IMR-90 (cell line): ENCODE measurements around the gene CYSRT1. TPM values are rescaled to one million over a fixed set of nuclear protein-coding genes. Genes with fewer than 3 reads are reported as not detected.

Experiments
- ATAC-seq: fragments of 200-7000 bp; cut with Tn5 transposase; 2 replicates; pipeline ENCODE4 v1.9.1; 2020; ENCODE audit warnings: low read depth, mild to moderate bottlenecking, moderate library complexity
- BruUV-seq: library from RNA; stranded (reverse); fragments of 400-500 nt; replicated peaks from 2 replicates; lab custom pipeline; 2021; lab: Mats Ljungman, UMichigan
- CTCF ChIA-PET: fragments of 300-600 bp; formaldehyde crosslinking; extraction: SDS; loops from one replicate; lab custom pipeline; 2021; ENCODE audit warnings: antibody characterized with exemption; lab: Yijun Ruan, JAX
- POLR2A ChIA-PET: fragments of 300-600 bp; sonication (Branson Sonifier 250); formaldehyde crosslinking; loops from one replicate; lab custom pipeline; 2022; ENCODE audit warnings: antibody characterized with exemption; ENCODE audit not compliant: unreplicated experiment; lab: Charles Lee
- DNase-seq: peaks from one replicate; pipeline ENCODE4 v3.0.0; 2013
- H2AFZ ChIP-seq: replicated peaks from 2 replicates; pipeline ENCODE3; 2013; ENCODE audit warnings: low read length, mild to moderate bottlenecking; ENCODE audit not compliant: poor library complexity
- H2AK5ac ChIP-seq: 2 replicates; pipeline ENCODE4 v1.6.1; 2013; ENCODE audit warnings: low read depth, low read length, inconsistent platforms
- H2AK9ac ChIP-seq: replicated peaks from 2 replicates; pipeline ENCODE3; 2013; ENCODE audit warnings: mild to moderate bottlenecking, low read depth, low read length, moderate library complexity; ENCODE audit not compliant: poor library complexity
- H2BK120ac ChIP-seq: 2 replicates; pipeline ENCODE4 v1.6.1; 2013; ENCODE audit warnings: low read depth, low read length, inconsistent platforms
- H2BK15ac ChIP-seq: 3 replicates; pipeline ENCODE4 v1.6.1; 2013; ENCODE audit warnings: low read depth, low read length, inconsistent platforms
- H2BK20ac ChIP-seq: 2 replicates; pipeline ENCODE4 v1.6.1; 2013; ENCODE audit warnings: low read depth, mild to moderate bottlenecking, inconsistent platforms, low read length, moderate library complexity
- H2BK5ac ChIP-seq: 2 replicates; pipeline ENCODE4 v1.6.1; 2013; ENCODE audit warnings: mild to moderate bottlenecking, low read depth, low read length, inconsistent platforms; ENCODE audit not compliant: poor library complexity, severe bottlenecking
- H3K14ac ChIP-seq: replicated peaks from 2 replicates; pipeline ENCODE4 v1.6.1; 2013; ENCODE audit warnings: low read depth, low read length, inconsistent platforms
- H3K18ac ChIP-seq: 2 replicates; pipeline ENCODE4 v1.6.1; 2013; ENCODE audit warnings: low read depth, low read length, control low read depth
- H3K23ac ChIP-seq: 2 replicates; pipeline ENCODE4 v1.6.1; 2013; ENCODE audit warnings: low read depth, low read length, inconsistent platforms
- H3K27ac ChIP-seq: 2 replicates; pipeline ENCODE4 v1.5.1; 2013; ENCODE audit warnings: mild to moderate bottlenecking, control low read depth, low read length; ENCODE audit not compliant: insufficient read depth
- H3K27me3 ChIP-seq: 2 replicates; pipeline ENCODE4 v1.6.1; 2013; ENCODE audit warnings: low read length; ENCODE audit not compliant: control insufficient read depth, insufficient read depth
- H3K36me3 ChIP-seq: 2 replicates; pipeline ENCODE4 v1.6.1; 2013; ENCODE audit warnings: low read length, mixed read lengths; ENCODE audit not compliant: control insufficient read depth, insufficient read depth
- H3K4ac ChIP-seq: 2 replicates; pipeline ENCODE4 v1.6.1; 2013; ENCODE audit warnings: low read depth, low read length, inconsistent platforms
- H3K4me1 ChIP-seq: 2 replicates; pipeline ENCODE4 v1.6.1; 2013; ENCODE audit warnings: low read length, mixed read lengths; ENCODE audit not compliant: control insufficient read depth, insufficient read depth
- H3K4me2 ChIP-seq: 2 replicates; pipeline ENCODE4 v1.6.1; 2013; ENCODE audit warnings: low read depth, mild to moderate bottlenecking, control low read depth, low read length, moderate library complexity
- H3K4me3 ChIP-seq: 2 replicates; pipeline ENCODE4 v1.5.1; 2013; ENCODE audit warnings: low read depth, mild to moderate bottlenecking, control low read depth, low read length, moderate library complexity; ENCODE audit not compliant: insufficient read depth
- H3K56ac ChIP-seq: 2 replicates; pipeline ENCODE4 v1.6.1; 2013; ENCODE audit warnings: low read length, inconsistent platforms; ENCODE audit not compliant: insufficient read depth; ENCODE audit errors: extremely low read depth
- H3K79me1 ChIP-seq, 2 experiments: 2 replicates each; pipeline ENCODE4 v1.6.1; 2013; ENCODE audit warnings: low read length in 2 of 2, inconsistent platforms in 1 of 2, low read depth in 1 of 2
- H3K9ac ChIP-seq: 2 replicates; pipeline ENCODE4 v1.6.1; 2013; ENCODE audit warnings: low read depth, low read length, control low read depth
- H3K9me1 ChIP-seq: 2 replicates; pipeline ENCODE4 v1.6.1; 2013; ENCODE audit warnings: low read length, inconsistent platforms; ENCODE audit not compliant: insufficient read depth
- H3K9me3 ChIP-seq: 2 replicates; pipeline ENCODE4 v1.6.1; 2013; ENCODE audit warnings: low read length; ENCODE audit not compliant: control insufficient read depth, insufficient read depth
- H4K20me1 ChIP-seq: 2 replicates; pipeline ENCODE4 v1.6.1; 2013; ENCODE audit warnings: low read length, inconsistent platforms; ENCODE audit not compliant: insufficient read depth
- H4K5ac ChIP-seq: 2 replicates; pipeline ENCODE4 v1.6.1; 2013; ENCODE audit warnings: mild to moderate bottlenecking, low read depth, low read length, control low read depth
- H4K8ac ChIP-seq, 2 experiments: 2 replicates each; pipeline ENCODE4 v1.6.1; 2013; ENCODE audit warnings: low read depth in 2 of 2, low read length in 2 of 2, control low read depth in 1 of 2, inconsistent platforms in 1 of 2
- H4K91ac ChIP-seq: 2 replicates; pipeline ENCODE4 v1.6.1; 2013; ENCODE audit warnings: low read depth, low read length, inconsistent platforms; ENCODE audit not compliant: insufficient read depth
- CEBPB ChIP-seq: IDR thresholded peaks from 2 replicates; pipeline ENCODE4 v1.6.1; 2012; ENCODE audit warnings: low read depth, low read length, improper control_type of control experiment
- CHD1 ChIP-seq: IDR thresholded peaks from 2 replicates; pipeline ENCODE4 v1.6.1; 2012; ENCODE audit warnings: low read depth, low read length, improper control_type of control experiment
- FOS ChIP-seq: fragments of 150-350 bp; IDR thresholded peaks from 2 replicates; pipeline ENCODE4 v1.6.1; 2016; ENCODE audit warnings: low read depth, low read length
- MAZ ChIP-seq: IDR thresholded peaks from 2 replicates; pipeline ENCODE4 v1.6.1; 2012; ENCODE audit warnings: low read depth, mild to moderate bottlenecking, low read length, improper control_type of control experiment, moderate library complexity, borderline replicate concordance
- MXI1 ChIP-seq: IDR thresholded peaks from 2 replicates; pipeline ENCODE4 v1.6.1; 2012; ENCODE audit warnings: low read depth, mild to moderate bottlenecking, low read length, moderate library complexity, borderline replicate concordance
- NFE2L2 ChIP-seq: fragments of 150-350 bp; IDR thresholded peaks from 2 replicates; pipeline ENCODE4 v1.6.1; 2016; ENCODE audit warnings: low read depth, mild to moderate bottlenecking, low read length
- RAD21 ChIP-seq: IDR thresholded peaks from 2 replicates; pipeline ENCODE4 v1.6.1; 2012; ENCODE audit warnings: low read length, improper control_type of control experiment
- RCOR1 ChIP-seq: IDR thresholded peaks from 2 replicates; pipeline ENCODE4 v1.6.1; 2012; ENCODE audit warnings: mild to moderate bottlenecking, low read length, improper control_type of control experiment; ENCODE audit not compliant: insufficient replicate concordance
- RFX5 ChIP-seq: IDR thresholded peaks from 2 replicates; pipeline ENCODE4 v1.8.0; 2012; ENCODE audit warnings: low read depth, mild to moderate bottlenecking, low read length, moderate library complexity
- SMC3 ChIP-seq: fragments of 150-350 bp; IDR thresholded peaks from 2 replicates; pipeline ENCODE4 v1.6.1; 2016; ENCODE audit warnings: low read depth, mild to moderate bottlenecking, antibody characterized with exemption, low read length, moderate library complexity
- WGBS, 2 experiments: methylation state at CpG; one replicate each; pipeline versions ENCODE4 v1.1.5 to v1.1.7; 2013; ENCODE audit warnings: missing lambda C conversion rate in 2 of 2; ENCODE audit not compliant: insufficient read length in 1 of 2; ENCODE audit errors: extremely low coverage in 2 of 2; 5-methylcytosine and 5-hydroxymethylcytosine counted together
- dilution Hi-C: fragments of 300-500 bp; cut with HindIII; formaldehyde crosslinking; loops from one replicate; pipeline ENCODE4 v1.14.3; 2018; ENCODE audit warnings: low sequenced_read_pairs; ENCODE audit not compliant: unreplicated experiment
- in situ Hi-C: fragments of 300-500 bp; cut with MboI; formaldehyde crosslinking; loops from 3 replicates; pipeline ENCODE4 v1.14.3; 2019; ENCODE audit warnings: low sequenced_read_pairs, inconsistent platforms, mixed read lengths
- intact Hi-C: fragments of 100-400 bp; cut with micrococcal nuclease; formaldehyde crosslinking; loops from 2 replicates; pipeline ENCODE4 v1.10.0; 2022
- polyA plus RNA-seq, 3 experiments: library from polyadenylated mRNA; depleted of rRNA; stranded (reverse); fragments of >200 nt; gene quantifications; 2 replicates each; pipeline ENCODE4 v1.2.3, GENCODE V29; 2012; ENCODE audit warnings: low replicate concordance in 1 of 3
- total RNA-seq: library from RNA; depleted of rRNA; stranded (reverse); fragments of >200 nt; gene quantifications from 2 replicates; pipeline ENCODE4 v1.2.3, GENCODE V29; 2012
- TF ChIP-seq, protein P1 (sequence below): fragments of 150-350 bp; IDR thresholded peaks from 2 replicates; pipeline ENCODE4 v1.6.1; 2017; ENCODE audit warnings: mild to moderate bottlenecking, antibody characterized with exemption, low read length, low read depth
- TF ChIP-seq, protein P2 (sequence below): conservative IDR thresholded peaks from 2 replicates; pipeline ENCODE4 v1.5.1; 2012; ENCODE audit warnings: mild to moderate bottlenecking, low read depth, low read length, improper control_type of control experiment
- TF ChIP-seq, protein P3 (sequence below): fragments of 150-350 bp; IDR thresholded peaks from 2 replicates; pipeline ENCODE4 v1.6.1; 2016; ENCODE audit warnings: low read depth, mild to moderate bottlenecking, low read length, moderate library complexity, borderline replicate concordance

Gene CYSRT1
- total and polyA plus RNA-seq, 2 of the 4 experiments (the other 2 are of a cell fraction): 0.18 to 0.84 TPM

DNA sequence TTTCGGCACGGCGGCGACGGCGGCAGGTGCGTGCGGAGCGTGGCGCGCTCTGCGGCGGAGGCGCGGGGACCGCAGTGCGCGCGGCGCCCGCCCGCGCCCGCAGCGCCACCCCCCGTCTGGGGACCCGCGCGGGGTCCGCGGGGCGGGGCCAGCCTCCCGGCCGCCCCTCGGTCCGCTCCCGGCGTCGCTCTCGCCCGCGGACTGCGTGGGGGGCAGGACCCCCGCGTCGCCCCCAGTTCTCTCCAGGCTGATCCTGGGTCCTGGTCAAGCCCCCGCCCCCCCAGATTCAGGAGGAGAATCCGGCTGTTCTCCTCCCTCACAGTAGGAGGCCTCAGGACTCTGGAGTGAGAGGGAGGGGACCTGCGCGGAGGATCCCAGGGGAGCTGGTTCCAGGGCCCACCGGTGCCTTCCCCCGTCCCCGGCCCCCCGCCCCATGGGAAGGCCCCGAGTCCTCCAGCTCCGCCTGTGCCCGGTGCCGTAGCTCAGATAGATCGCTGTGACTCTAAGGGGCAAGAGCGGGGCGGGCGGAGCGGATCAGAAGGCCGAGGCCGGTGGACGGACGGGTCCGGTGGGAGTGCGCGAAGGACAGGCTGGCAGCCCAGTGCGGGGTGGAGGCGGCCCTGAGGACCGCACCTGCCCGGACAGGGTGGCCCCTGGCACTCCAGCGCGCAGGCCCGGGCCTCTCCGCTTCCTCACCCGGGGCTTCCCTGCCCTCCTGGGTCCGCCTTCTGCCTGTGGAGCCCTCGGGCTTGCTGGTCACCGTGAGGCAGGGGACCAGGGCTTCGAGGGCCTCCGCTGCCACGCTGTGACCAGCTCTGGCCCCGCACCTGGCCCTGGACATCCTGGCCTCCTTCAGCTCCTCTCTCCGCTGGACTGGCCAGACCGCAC, 2.5 kb upstream of the CYSRT1 start, which contains the start of gene RNF208:
TSS of gene RNF208 (minus strand) at position 51 of the 888 bp plus-strand sequence. CDS start 1,028 bp downstream, outside the sequence.
- Histone ChIP-seq H2BK5ac (no peak within 1 kb of the TSS), H4K91ac (no peak within 1 kb of the TSS; the same call in 1 of the 2 replicates), H3K4me3 (peak within 1 kb of the TSS; percentile 33), H2BK15ac (no peak within 1 kb of the TSS), H3K79me1 (peaks cover 0 to 4% of the 10 kb centered on the region in 2 experiments; a peak in 1 of 4 replicates), H3K4me2 (peak within 1 kb of the TSS; percentile 76), H2BK20ac (no peak within 1 kb of the TSS), H3K23ac (no peak within 1 kb of the TSS; the same call in 1 of the 2 replicates), H4K5ac (peak within 1 kb of the TSS; percentile 53), H3K27me3 (no peaks in the 10 kb centered on the region), H3K56ac (no peak within 1 kb of the TSS), H2AK5ac (peak within 1 kb of the TSS; percentile 74; the same call in 1 of the 2 replicates), H3K9me1 (peaks cover 3% of the 10 kb centered on the region; the same call in 1 of the 2 replicates), H4K8ac (peak within 1 kb of the TSS; percentile 14 to 65; a peak in 3 of 4 replicates), H4K20me1 (no peaks in the 10 kb centered on the region), H2AK9ac (peak within 1 kb of the TSS; percentile 86), H2AFZ (peak within 1 kb of the TSS; percentile 90), H3K27ac (peak within 1 kb of the TSS; percentile 15; the same call in 1 of the 2 replicates), H3K36me3 (no peaks in the 10 kb centered on the region), H2BK120ac (no peak within 1 kb of the TSS), H3K9ac (no peak within 1 kb of the TSS), H3K14ac (no peak within 1 kb of the TSS; the same call in 1 of the 2 replicates), H3K4me1 (peaks cover 19% of the 10 kb centered on the region), H3K4ac (peak within 1 kb of the TSS; percentile 56), H3K18ac (no peak within 1 kb of the TSS), H3K9me3 (no peaks in the 10 kb centered on the region)
- intact Hi-C loops: no loop called here
- in situ Hi-C loops: no loop called here
- BruUV-seq: no TSS peak
- CTCF ChIA-PET: no interaction called here
- no peak for ATAC-seq
- WGBS, 2 experiments: 17% methylated on average over 37 of the region's 88 CpGs; no CpG with 5 or more reads in 1 of the 2 experiments
- dilution Hi-C loops: no loop called here
- no peak for DNase-seq
- POLR2A ChIA-PET: interaction anchor here (1.1 kb wide), 2 partner anchors 16 to 18 kb away, joined by 3 to 6 read pairs; no protein-coding TSS in a partner anchor
- TF ChIP-seq SMC3 (no peak), RFX5 (no peak), FOS (no peak), RCOR1 (no peak), CEBPB (no peak), MXI1 (no peak), NFE2L2 (no peak), RAD21 (no peak), MAZ (no peak), CHD1 (no peak)
- TF ChIP-seq, protein P1, sequence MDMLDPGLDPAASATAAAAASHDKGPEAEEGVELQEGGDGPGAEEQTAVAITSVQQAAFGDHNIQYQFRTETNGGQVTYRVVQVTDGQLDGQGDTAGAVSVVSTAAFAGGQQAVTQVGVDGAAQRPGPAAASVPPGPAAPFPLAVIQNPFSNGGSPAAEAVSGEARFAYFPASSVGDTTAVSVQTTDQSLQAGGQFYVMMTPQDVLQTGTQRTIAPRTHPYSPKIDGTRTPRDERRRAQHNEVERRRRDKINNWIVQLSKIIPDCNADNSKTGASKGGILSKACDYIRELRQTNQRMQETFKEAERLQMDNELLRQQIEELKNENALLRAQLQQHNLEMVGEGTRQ: no peak
- TF ChIP-seq, protein P2, sequence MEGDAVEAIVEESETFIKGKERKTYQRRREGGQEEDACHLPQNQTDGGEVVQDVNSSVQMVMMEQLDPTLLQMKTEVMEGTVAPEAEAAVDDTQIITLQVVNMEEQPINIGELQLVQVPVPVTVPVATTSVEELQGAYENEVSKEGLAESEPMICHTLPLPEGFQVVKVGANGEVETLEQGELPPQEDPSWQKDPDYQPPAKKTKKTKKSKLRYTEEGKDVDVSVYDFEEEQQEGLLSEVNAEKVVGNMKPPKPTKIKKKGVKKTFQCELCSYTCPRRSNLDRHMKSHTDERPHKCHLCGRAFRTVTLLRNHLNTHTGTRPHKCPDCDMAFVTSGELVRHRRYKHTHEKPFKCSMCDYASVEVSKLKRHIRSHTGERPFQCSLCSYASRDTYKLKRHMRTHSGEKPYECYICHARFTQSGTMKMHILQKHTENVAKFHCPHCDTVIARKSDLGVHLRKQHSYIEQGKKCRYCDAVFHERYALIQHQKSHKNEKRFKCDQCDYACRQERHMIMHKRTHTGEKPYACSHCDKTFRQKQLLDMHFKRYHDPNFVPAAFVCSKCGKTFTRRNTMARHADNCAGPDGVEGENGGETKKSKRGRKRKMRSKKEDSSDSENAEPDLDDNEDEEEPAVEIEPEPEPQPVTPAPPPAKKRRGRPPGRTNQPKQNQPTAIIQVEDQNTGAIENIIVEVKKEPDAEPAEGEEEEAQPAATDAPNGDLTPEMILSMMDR: no peak
- TF ChIP-seq, protein P3, sequence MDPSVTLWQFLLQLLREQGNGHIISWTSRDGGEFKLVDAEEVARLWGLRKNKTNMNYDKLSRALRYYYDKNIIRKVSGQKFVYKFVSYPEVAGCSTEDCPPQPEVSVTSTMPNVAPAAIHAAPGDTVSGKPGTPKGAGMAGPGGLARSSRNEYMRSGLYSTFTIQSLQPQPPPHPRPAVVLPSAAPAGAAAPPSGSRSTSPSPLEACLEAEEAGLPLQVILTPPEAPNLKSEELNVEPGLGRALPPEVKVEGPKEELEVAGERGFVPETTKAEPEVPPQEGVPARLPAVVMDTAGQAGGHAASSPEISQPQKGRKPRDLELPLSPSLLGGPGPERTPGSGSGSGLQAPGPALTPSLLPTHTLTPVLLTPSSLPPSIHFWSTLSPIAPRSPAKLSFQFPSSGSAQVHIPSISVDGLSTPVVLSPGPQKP: no peak
